Left forelimb (tissue), 1 donor: ENCODE data around the gene AGBL5.

Source experiments
- DNase-seq: peaks from one replicate; pipeline ENCODE4 v3.0.0-alpha.2; 2018; ENCODE audit warnings: low spot score

AGBL5 gene

GRCh38 chr2:27077231-27077630 lies 25.8 kb downstream of the AGBL5 start:
- DNase-seq, result no peak

- peak; percentile 96 for DNase-seq
Measured at GRCh38 chr2:27078267-27079194, 27.1 kb downstream of the AGBL5 start, which contains the start of gene EMILIN1. EMILIN1 (plus strand) TSS chr2:27078615; CDS start chr2:27079066, 451 bp downstream.

- no peak for DNase-seq
Measured at GRCh38 chr2:27079233-27080139, 28.0 kb downstream of the AGBL5 start.

- no peak for DNase-seq
Measured at GRCh38 chr2:27080140-27080469, 28.6 kb downstream of the AGBL5 start.

- DNase-seq, result no peak
Measured at GRCh38 chr2:27080603-27080936, 29.1 kb downstream of the AGBL5 start.

GRCh38 chr2:27081984-27082772 lies 30.7 kb downstream of the AGBL5 start:
- no peak for DNase-seq

GRCh38 chr2:27082773-27083409 lies 31.4 kb downstream of the AGBL5 start:
- no peak for DNase-seq

GRCh38 chr2:27083410-27084296 lies 32.2 kb downstream of the AGBL5 start:
- no peak for DNase-seq

- no peak for DNase-seq
Measured at GRCh38 chr2:27084297-27085061, 33.0 kb downstream of the AGBL5 start.

- no peak for DNase-seq
Measured at GRCh38 chr2:27085062-27085672, 33.7 kb downstream of the AGBL5 start.

- DNase-seq, result no peak
Measured at GRCh38 chr2:27085673-27086089, 34.2 kb downstream of the AGBL5 start.

GRCh38 chr2:27086090-27086723 lies 34.7 kb downstream of the AGBL5 start:
- peak; percentile 98 for DNase-seq

- DNase-seq, result no peak
Measured at GRCh38 chr2:27086724-27087593, 35.5 kb downstream of the AGBL5 start, which contains the start of gene KHK. KHK (plus strand) TSS chr2:27086772; CDS start chr2:27087260, 488 bp downstream.

GRCh38 chr2:27087823-27088410 lies 36.4 kb downstream of the AGBL5 start:
- no peak for DNase-seq

- DNase-seq, result no peak
Measured at GRCh38 chr2:27088634-27089033, 37.2 kb downstream of the AGBL5 start.

- no peak for DNase-seq
Measured at GRCh38 chr2:27089111-27089954, 37.9 kb downstream of the AGBL5 start.
